DOHH2 (cell line): ENCODE results near the gene LILRB3.
"Not testable (repeated sequence)": the region's sequence is repeated elsewhere in the genome, so short reads cannot be mapped to it uniquely, and the experiment has no call there.

Experiments
- H3F3A ChIP-seq: fragments of 200-600 bp; sonication (generic), shearing (Covaris generic); 2 replicates; pipeline ENCODE4 v1.6.0; 2016; ENCODE audit warnings: antibody characterized with exemption, mild to moderate bottlenecking; ENCODE audit not compliant: control insufficient read depth, insufficient read depth
- H3K27ac ChIP-seq: fragments of 200-600 bp; sonication (generic); 2 replicates; pipeline ENCODE4 v1.5.1; 2014; ENCODE audit warnings: low read depth, mild to moderate bottlenecking, low read length, moderate library complexity
- H3K27me3 ChIP-seq: fragments of 200-600 bp; sonication (generic); 2 replicates; pipeline ENCODE4 v1.6.1; 2014; ENCODE audit warnings: mild to moderate bottlenecking, low read length, mixed read lengths; ENCODE audit not compliant: control insufficient read depth
- H3K36me3 ChIP-seq: fragments of 200-600 bp; sonication (generic); 2 replicates; pipeline ENCODE4 v1.6.1; 2014; ENCODE audit warnings: mild to moderate bottlenecking, low read length, moderate library complexity, mixed read lengths; ENCODE audit not compliant: control insufficient read depth
- H3K4me1 ChIP-seq: fragments of 200-600 bp; sonication (generic); 2 replicates; pipeline ENCODE4 v1.6.1; 2014; ENCODE audit warnings: mild to moderate bottlenecking, low read length, mixed read lengths; ENCODE audit not compliant: control insufficient read depth
- H3K4me2 ChIP-seq: fragments of 200-600 bp; sonication (generic); 2 replicates; pipeline ENCODE4 v1.6.0; 2014; ENCODE audit warnings: mild to moderate bottlenecking, low read length, moderate library complexity
- H3K4me3 ChIP-seq: fragments of 200-600 bp; sonication (generic); 2 replicates; pipeline ENCODE4 v1.5.1; 2014; ENCODE audit warnings: mild to moderate bottlenecking, low read length, mixed read lengths
- H3K79me2 ChIP-seq: fragments of 200-600 bp; sonication (generic); 2 replicates; pipeline ENCODE4 v1.6.1; 2014; ENCODE audit warnings: mild to moderate bottlenecking, low read length, mixed read lengths; ENCODE audit not compliant: control insufficient read depth
- H3K9me2 ChIP-seq: fragments of 200-600 bp; sonication (generic); replicated peaks from 2 replicates; pipeline ENCODE4 v1.6.1; 2014; ENCODE audit warnings: mild to moderate bottlenecking, low read length, mixed read lengths; ENCODE audit not compliant: control insufficient read depth
- H3K9me3 ChIP-seq: fragments of 200-600 bp; sonication (generic); 2 replicates; pipeline ENCODE4 v1.6.1; 2014; ENCODE audit warnings: antibody characterized with exemption, low read length, mixed read lengths; ENCODE audit not compliant: control insufficient read depth, insufficient read depth
- H4K20me1 ChIP-seq: fragments of 200-600 bp; sonication (generic); 2 replicates; pipeline ENCODE4 v1.6.0; 2014; ENCODE audit warnings: low read depth, mild to moderate bottlenecking, antibody characterized with exemption, low read length, moderate library complexity; ENCODE audit not compliant: control insufficient read depth, insufficient read depth
- CTCF ChIP-seq: fragments of 200-600 bp; sonication (generic); IDR thresholded peaks from one replicate; pipeline ENCODE4 v1.5.1; 2014; ENCODE audit warnings: antibody characterized with exemption, mild to moderate bottlenecking, low read depth, low read length; ENCODE audit not compliant: poor library complexity, severe bottlenecking
- EZH2phosphoT487 ChIP-seq: fragments of 200-600 bp; sonication (generic); IDR thresholded peaks from 2 replicates; pipeline ENCODE4 v1.6.1; 2017; ENCODE audit warnings: borderline replicate concordance, mild to moderate bottlenecking, antibody characterized with exemption, low read length, moderate library complexity, mixed read lengths

Gene LILRB3

DNA sequence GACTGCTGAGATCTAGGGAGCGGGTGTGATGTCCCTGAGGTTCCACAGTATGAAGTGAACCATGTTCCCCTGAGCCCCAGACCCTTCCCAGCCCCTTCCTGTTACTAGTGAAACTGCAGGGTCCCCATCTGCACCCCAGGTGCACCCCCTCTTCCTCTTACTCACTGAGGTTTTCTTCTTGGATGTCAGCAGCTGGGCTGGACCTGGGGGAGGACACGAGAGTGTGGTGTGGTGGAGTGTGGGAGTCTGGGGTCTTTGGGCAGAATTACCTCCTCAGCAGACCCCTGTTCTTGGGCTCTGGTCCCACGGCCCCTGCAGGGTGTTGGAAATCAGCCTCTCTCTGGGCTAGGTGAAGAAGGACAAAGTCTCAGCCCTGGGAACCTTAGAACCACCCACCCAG, 23.1 kb upstream of the LILRB3 start:
- H3K9me3 ChIP-seq, result no peaks in the 10 kb centered on the region
- H3K9me2 ChIP-seq, result no peaks in the 10 kb centered on the region
- H3K4me1 ChIP-seq, result peaks cover 9% of the 10 kb centered on the region
- no peaks in the 10 kb centered on the region for H3K79me2 ChIP-seq
- H3K4me3 ChIP-seq, result no peak overlapping the region
- H4K20me1 ChIP-seq, result no peaks in the 10 kb centered on the region
- no peak overlapping the region for H3K27ac ChIP-seq
- no peaks in the 10 kb centered on the region for H3K36me3 ChIP-seq
- no peak overlapping the region for H3K4me2 ChIP-seq
- H3K27me3 ChIP-seq, result no peaks in the 10 kb centered on the region
- 0 out of 2 replicates have a peak, but pooled peaks cover 2% of the 10 kb centered on the region for H3F3A ChIP-seq
- TF ChIP-seq CTCF (no peak), EZH2phosphoT487 (no peak)

DNA sequence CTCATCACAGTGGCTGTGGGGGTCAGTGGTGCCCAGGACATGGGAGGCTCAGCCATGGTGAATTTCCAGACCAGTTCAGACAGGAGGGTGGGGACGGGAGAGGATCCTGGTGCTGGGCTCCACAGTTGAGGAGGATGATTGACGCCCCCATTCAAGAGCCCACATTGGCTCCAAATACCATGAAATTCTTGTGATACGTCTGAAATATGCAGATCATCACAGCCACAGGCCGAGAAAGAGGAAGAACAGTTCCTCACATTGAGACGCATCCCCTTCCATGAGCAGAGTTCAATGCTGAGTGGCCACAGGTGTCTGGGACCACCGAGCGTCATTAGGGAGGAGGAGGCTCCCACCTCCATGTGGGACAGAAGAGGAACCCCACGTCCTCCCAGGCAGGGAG, 21.0 kb upstream of the LILRB3 start:
- not testable (repeated sequence) for H3K9me3 ChIP-seq, H3K79me2 ChIP-seq, H3K9me2 ChIP-seq, H3F3A ChIP-seq, H3K27me3 ChIP-seq, H3K4me2 ChIP-seq, H3K27ac ChIP-seq, H3K4me3 ChIP-seq, H3K4me1 ChIP-seq, H3K36me3 ChIP-seq, H4K20me1 ChIP-seq

- not testable (repeated sequence) for H4K20me1 ChIP-seq, H3K79me2 ChIP-seq, H3F3A ChIP-seq, H3K4me1 ChIP-seq, H3K9me2 ChIP-seq, H3K27ac ChIP-seq, H3K9me3 ChIP-seq, H3K27me3 ChIP-seq, H3K36me3 ChIP-seq, H3K4me3 ChIP-seq, H3K4me2 ChIP-seq
These were observed 19.8 kb upstream of the LILRB3 start, which contains the start of gene LILRA6 for GRCh38 chr19:54242646-54243045. TSS of gene LILRA6 (minus strand) at chr19:54242790.

DNA sequence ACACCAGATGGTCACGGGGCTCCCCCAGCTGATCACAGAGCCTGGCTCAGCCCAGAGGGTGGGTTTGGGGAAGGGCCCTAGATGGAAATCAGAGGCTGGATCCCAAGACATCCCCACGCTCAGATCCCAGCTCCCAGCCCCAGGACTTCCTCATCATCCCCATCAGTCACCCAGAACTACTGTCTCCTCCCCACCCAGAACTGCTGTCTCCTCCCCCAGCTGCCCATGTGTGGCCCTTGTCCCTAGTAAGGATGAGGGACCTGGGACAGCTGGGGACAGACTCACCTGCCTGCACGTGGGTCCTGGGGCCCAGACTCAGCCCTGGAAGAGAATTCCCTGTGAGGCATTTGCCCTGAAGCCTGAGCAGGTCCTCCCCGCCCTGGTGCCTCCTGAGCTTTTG, 19.4 kb upstream of the LILRB3 start:
- not testable (repeated sequence) for H3K9me2 ChIP-seq, H3K4me2 ChIP-seq, H3K79me2 ChIP-seq, H3K27me3 ChIP-seq, H4K20me1 ChIP-seq, H3F3A ChIP-seq, H3K27ac ChIP-seq, H3K4me3 ChIP-seq, H3K4me1 ChIP-seq, H3K9me3 ChIP-seq, H3K36me3 ChIP-seq

DNA sequence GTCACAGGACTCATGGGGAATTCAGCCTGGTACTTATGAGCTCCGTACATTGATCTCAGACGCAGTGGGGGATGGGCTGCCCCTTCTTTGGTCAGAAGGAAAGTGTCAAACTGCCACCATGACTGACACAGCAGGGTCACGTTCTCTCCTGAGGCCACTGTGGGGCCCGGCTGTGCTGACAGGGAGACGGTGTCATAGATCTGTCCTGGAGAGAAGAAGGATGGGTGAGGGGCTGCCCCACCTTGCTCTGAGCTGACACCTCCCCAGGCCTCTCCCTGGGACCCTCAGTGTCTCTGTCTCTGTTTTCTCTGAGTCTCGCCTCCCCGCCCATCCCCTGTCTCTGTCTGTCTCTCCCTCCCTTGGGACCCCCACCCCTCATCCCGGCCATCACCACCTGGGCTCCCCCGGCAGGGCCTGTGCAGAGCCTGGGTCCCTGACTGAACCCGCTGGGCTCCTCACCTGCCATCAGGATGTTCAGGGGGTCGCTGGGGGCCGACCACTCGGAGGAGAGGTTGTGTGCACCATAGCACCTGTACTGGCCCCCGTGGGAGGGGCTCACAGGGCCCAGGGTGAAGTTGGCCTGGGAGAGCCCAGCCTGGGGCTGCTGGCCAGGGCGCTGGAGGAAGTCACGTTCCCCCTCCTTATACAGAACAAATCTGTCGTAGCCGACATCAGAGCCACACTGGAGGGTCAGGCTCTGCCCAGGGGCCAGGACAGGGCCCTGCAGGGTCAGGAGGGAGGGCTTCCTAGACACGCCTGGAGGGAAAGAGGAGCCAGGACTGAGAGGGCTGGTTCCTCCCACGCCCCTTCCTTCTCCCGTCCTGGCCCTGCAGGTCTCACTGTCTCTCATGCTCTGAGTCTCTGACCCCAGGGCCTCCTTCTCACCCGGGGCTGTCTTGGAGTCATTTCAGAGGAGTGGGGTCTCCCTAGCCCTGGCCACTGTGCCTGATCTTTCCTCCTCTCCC, 17.8 kb upstream of the LILRB3 start:
- H3K4me2 ChIP-seq, H3K27ac ChIP-seq, H3K9me3 ChIP-seq, H3K4me1 ChIP-seq, H3F3A ChIP-seq, H3K9me2 ChIP-seq, H4K20me1 ChIP-seq, H3K36me3 ChIP-seq, H3K79me2 ChIP-seq, H3K4me3 ChIP-seq: not testable (repeated sequence)
- H3K27me3 ChIP-seq, result peaks cover 21% of the 10 kb centered on the region

- not testable (repeated sequence) for H3F3A ChIP-seq, H3K9me3 ChIP-seq, H3K79me2 ChIP-seq, H3K36me3 ChIP-seq, H3K4me3 ChIP-seq, H3K9me2 ChIP-seq, H3K4me2 ChIP-seq, H3K27ac ChIP-seq, H4K20me1 ChIP-seq, H3K4me1 ChIP-seq
- peaks cover 27% of the 10 kb centered on the region for H3K27me3 ChIP-seq
These were observed 16.9 kb upstream of the LILRB3 start for GRCh38 chr19:54239491-54240371.
